HG03558 (cell line): ENCODE results near the gene STAT5B.
"Not testable (repeated sequence)": the region's sequence is repeated elsewhere in the genome, so short reads cannot be mapped to it uniquely, and the experiment has no call there.

ENCODE experiments used
- ATAC-seq: cut with Tn5 transposase; IDR thresholded peaks from one replicate; pipeline ENCODE4 v1.9.1; 2021; ENCODE audit warnings: moderate number of reproducible peaks; ENCODE audit not compliant: unreplicated experiment; ENCODE audit errors: extremely low read depth

Gene STAT5B

DNA sequence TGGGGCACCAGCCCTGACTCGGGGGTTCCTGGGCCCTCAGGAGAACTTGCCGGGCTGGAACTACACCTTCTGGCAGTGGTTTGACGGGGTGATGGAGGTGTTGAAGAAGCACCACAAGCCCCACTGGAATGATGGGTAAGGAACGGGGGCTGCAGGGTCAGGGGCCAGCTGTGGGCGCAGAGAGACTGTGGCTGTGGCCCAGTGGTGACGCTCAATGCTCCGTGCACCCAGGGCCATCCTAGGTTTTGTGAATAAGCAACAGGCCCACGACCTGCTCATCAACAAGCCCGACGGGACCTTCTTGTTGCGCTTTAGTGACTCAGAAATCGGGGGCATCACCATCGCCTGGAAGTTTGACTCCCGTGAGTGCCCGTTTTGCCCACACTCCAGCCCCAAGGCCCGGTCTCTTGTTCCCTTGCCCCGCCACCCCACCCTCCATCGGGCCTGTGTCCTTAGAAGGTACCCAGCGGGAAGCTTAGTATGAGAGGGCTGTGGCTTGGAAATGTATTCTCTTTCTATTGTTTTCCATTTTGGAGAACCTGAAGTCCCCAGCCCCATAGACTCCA, 31.3 kb upstream of the STAT5B start:
- no peak for ATAC-seq

DNA sequence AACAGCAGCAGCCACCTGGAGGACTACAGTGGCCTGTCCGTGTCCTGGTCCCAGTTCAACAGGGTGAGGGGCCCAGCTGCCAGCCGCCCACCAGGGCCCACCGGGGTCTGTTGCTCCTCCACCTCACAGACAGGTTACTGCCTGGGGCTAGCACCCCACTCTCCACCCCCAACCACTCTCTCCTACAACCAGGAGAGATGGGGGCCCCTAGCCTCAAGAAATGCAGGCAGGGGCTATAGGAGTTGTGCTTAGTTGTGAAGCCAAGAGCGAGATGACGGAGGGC, 30.1 kb upstream of the STAT5B start:
- ATAC-seq = no peak

DNA sequence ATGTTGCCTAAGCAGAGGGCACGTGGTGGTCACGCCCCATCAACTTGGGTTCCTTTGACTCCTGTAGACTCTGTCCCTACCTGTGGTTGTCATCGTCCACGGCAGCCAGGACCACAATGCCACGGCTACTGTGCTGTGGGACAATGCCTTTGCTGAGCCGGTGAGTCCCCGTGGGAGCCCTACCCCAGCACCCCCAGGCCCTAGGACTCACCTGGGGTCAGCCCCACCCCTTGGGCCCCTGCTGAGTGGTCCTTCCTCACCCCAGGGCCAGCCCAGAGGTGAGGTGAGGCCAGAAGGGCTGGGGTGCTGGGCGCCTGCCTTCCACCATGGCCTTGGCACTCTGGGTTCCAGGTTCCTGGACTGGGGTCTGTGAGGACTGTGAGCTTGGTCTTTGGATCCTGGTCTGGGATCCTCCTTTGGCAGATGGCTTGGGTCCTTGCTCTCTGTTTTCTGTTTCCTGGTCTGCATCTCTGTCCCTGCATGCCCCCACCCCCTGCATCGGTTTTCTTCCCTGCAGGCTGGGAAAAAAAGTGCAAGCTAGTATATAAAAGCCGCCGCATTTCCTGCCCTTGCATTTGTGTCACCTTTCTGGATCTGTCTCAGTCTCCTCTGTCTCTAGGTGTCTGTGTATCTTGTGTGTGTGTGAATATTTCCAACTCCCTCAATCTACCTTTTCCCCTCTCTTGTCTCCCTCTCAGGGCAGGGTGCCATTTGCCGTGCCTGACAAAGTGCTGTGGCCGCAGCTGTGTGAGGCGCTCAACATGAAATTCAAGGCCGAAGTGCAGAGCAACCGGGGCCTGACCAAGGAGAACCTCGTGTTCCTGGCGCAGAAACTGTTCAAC, 29.6 kb upstream of the STAT5B start:
- ATAC-seq = no peak

DNA sequence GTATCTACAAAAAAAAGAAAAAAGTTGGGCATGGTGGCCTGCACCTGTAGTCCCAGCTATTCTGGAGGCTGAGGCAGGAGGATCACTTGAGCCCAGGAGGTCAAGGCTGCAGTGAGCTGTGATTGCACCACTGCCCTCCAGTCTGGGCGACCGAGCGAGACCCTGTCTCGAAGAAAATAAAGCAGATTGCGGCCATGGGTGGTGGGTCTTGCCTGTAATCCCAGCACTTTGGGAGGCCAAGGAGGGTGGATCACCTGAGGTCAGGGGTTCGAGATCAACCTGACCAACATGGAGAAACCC, 28.8 kb upstream of the STAT5B start:
- ATAC-seq = not testable (repeated sequence)

DNA sequence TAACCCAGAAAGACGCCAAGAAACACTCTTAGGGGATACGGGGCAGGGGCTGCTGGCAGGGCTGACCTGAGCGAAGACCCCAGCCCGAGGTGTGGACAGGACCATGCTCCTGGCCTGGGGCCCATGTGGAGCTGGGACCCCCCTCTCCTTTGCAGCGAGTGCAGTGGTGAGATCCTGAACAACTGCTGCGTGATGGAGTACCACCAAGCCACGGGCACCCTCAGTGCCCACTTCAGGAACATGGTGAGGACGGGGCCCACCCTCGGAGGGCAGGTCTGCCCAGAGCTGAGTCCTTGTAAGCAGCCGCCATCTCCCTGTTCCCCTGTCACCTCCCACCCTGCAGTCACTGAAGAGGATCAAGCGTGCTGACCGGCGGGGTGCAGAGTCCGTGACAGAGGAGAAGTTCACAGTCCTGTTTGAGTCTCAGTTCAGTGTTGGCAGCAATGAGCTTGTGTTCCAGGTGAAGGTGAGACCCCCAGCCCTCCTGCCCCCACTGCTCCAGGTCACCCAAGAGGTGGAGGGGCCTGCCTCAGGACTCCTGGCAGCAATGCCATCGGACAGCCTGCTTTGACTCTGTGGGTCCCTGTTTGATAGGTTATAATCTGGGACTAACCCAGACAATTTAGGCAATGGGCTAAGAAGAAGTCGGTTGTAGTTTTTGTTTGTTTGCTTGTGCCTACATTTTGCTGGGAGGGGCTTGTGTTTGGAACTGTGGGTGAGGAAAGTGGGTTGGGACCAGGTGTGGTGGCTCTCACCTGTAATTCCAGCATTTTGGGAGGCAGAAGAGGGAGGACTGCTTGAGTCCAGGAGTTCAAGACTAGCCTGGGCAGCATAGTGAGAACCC, 28.2 kb upstream of the STAT5B start:
- no peak for ATAC-seq

DNA sequence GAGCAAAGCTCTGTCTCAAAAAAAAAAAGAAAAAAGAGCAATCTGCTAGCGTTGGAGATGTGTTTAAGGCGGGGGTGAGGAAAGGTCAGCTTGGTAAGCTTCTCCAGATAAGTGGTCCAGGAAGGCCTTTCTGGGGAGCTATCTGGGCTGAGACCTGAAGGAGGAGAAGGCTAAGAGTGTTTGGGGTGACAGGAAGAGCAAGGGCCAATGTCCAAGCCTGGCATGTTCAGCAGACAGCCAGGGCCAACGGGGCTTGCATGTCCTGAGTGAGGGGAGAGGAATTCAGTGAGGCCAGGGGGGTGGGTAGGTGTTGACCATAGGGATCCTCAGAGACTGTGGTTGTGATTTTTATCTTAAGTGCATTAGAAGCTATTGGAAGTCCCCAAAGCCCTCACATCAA, 27.5 kb upstream of the STAT5B start:
- no peak for ATAC-seq

DNA sequence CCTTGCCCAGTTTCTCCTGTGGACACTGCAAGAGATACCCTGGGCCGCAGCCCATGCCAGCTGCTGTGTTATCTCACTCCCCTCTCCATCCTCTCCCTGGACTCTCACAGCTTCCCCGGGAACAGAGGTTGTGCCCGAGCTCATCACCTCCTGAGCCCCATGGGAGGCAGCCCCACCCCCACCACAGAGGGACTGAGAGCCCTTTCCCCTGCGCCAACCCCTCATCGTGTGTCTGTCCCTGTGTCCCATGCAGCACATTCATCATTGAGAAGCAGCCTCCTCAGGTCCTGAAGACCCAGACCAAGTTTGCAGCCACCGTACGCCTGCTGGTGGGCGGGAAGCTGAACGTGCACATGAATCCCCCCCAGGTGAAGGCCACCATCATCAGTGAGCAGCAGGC, 24.8 kb upstream of the STAT5B start:
- no peak for ATAC-seq

DNA sequence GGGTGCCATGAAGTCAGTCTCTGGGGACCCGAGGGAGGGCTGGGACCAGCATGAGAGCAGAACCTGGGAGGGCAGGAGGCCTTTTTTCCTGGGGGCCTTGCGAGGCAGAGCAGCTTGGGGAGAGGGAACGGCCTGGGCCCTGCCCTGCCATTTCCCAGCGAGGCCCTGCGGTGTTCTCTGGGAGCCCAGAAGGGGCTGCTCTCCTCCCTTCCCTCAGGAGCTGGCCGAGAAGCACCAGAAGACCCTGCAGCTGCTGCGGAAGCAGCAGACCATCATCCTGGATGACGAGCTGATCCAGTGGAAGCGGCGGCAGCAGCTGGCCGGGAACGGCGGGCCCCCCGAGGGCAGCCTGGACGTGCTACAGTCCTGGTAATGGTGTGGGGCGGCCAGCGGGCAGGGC, 23.7 kb upstream of the STAT5B start:
- not testable (repeated sequence) for ATAC-seq

DNA sequence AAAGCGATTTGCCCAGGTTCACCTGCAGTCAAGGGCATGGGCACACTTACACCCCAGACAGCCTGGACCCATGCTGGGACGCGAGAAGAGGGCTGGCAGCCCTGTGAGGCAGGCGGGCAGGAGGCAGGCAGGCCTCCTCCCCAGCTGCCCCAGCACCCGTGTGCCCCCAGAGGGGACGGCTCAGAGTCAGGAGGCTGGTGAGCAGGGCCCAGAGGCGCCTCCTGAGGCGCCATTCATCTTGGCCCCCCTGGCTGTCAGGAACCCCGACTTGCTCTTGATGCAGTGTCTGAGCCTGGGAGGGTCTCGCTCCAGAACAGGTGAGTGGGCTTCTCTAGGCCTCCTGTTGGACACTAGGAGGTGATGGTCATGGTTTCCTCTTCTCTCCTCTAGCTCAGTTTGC, 23.2 kb upstream of the STAT5B start:
- ATAC-seq = not testable (repeated sequence)

DNA sequence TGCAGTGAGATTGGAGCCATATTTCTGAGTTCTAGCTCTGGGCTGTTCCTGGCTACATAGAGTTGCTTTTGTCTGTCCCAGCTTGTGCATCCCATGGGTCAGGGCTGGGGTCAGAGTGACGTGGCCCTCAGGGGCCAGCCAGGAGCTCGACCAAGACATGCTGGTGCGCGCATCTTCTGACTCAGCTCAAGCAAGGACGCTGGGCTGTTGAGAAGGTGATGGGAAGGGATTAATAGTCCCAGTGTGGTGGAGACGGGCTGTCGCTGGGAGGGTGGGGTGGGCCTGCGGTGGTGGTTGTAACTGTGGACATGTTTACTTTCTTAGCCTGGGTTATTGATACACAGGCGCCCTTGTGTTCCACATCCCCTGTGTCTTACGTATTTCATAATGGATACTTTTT, 21.6 kb upstream of the STAT5B start:
- not testable (repeated sequence) for ATAC-seq

DNA sequence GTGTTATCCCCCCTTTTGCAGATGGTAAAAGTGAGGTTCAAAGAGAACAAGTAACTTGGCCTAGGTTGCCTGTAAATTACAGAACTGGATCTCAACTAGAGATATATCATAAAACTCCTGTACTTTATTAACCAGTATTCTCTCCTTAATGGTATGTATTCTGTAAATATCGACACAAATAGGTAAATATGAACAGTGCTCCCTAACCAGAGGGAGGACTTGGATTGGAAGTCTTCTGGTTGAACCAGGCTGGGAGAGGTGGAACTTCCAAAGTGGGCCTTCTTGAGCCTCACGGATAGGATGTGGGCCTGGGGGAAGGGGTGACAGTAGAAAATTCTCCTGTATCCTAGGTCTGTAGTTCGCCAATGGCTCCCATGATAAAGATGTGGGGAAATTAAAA, 19.8 kb upstream of the STAT5B start:
- ATAC-seq = no peak

DNA sequence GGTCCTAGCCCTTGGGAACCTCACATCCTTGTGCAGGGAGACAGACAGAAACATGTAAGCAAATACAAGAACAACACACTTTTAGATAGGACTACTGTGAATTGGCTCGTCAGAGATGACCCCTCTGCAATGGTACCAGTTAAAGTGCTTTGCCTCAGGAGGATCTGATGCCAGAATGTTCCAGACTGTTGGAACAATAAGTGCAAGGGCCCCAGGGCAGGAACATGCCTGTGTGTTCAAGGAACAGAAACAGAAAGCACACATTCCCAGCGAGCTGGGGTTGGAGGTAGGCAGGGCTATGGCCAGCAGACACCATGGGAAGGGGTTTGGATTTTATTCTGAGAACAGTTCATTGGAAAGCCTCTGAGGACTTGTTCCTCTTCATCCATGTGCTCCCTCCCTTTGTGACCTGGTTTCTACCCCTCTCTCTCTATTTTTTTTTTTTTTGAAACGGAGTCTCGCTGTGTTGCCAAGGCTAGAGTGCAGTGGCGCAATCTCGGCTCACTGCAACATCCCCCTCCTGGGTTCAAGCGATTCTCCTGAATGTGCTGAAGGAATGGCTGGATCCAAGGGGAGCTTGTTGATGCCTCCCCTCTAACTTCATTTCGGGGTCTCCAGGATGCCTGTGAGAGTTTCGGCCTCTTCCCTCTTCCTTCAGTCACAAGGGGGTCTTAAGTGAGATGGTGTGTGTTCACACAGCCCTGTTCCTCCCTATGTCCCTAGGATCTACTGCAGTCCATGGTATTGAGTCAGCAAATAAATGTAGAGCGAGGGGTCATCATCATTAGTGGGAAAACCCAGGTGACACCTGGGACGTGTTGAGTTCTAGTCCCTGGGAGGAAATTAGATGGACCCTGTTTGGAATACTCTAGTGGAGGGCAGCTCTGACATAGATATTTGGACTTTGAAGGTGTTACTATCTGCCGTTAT, 18.5 kb upstream of the STAT5B start:
- ATAC-seq = no peak

DNA sequence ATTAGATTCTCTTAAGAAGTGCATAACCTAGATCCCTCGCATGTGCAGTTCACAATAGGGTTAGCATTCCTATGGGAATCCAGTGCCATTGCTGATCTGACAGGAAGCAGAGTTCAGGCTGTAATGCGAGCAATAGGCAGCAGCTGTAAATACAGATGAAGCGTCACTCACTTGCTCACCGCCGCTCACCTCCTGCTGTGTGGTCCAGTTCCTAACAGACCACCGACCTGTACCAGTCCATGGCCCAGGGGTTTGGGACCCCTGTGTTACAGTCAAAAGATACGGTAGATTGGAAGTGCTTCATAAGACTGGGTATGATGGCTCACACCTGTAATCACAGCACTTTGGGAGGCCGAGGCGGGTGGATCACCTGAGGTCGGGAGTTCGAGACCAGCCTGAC, 14.9 kb upstream of the STAT5B start:
- ATAC-seq = no peak

DNA sequence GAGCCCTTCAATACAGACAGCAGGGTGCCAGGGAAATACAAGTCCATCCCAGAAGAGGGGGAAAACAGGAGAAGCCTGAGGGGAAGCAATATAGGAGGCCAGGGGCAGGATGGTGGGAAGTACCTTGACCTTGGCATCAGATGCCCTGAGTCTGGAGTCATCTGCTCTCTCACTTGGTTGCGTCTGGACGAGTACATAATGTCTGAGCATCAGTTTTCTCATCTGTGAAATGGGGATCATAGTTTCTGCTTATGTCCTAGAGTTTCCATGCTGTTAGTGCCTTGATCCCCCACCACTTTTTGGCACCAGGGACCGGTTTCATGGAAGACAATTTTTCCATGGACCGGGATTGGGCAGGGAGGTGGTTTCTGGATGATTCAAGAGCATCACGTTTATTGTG, 14.4 kb upstream of the STAT5B start:
- ATAC-seq = no peak

DNA sequence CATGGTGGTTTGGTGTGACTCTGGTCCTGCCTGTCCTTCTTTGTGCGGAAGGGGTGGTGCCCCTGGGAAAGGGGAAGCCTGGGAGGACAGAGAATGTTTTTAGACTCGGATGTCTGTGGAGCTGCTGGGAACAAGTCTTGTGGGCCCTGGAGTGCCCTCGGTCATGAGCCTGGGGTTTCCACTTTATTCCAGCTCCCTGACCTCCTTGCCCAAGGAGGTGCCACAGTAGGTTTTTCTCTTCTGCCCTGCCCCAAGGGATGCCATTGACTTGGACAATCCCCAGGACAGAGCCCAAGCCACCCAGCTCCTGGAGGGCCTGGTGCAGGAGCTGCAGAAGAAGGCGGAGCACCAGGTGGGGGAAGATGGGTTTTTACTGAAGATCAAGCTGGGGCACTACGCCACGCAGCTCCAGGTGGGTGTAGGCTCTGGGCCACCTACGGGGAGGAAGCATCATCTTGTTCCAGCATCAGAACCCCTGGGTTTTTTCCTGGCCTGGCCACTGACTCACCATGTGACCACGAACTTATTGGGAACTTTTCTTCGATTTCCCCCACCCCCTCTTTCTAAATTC, 13.5 kb upstream of the STAT5B start:
- ATAC-seq = no peak

DNA sequence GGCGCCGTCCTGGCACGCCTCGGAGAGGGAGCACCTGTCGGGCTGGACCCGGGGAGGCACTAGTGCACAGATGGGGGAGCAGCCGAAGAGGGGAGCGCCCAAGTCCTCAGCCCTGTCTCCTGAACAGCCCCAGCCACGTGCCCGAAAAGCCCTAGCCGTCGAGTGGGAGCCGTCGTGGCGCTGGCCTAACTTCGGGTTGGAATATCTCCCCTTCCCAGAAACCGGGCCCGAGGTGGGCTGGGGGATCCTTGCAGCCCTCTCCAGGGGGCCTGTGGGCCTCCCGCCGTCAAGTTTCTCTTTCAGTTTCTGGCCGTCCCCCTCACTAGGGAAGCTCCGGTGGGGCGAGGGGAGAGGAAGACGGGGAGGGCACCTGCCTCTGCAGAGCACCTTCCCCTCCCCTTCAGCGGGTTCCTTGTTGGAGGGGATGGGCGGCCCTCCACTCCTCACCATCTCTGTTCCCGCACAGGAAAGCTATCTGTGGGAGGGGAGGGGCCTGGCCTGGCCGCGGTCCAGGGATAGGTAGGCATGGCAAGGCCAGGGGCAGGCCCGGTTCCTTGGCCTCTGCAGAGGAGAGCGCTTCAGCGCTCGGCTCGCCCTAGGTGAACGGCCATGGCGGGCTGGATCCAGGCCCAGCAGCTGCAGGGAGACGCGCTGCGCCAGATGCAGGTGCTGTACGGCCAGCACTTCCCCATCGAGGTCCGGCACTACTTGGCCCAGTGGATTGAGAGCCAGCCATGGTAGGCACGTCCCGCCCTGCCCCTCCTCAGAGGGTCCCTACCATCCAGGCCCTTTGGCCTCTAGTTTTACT, 12.8 kb upstream of the STAT5B start:
- ATAC-seq = no peak

DNA sequence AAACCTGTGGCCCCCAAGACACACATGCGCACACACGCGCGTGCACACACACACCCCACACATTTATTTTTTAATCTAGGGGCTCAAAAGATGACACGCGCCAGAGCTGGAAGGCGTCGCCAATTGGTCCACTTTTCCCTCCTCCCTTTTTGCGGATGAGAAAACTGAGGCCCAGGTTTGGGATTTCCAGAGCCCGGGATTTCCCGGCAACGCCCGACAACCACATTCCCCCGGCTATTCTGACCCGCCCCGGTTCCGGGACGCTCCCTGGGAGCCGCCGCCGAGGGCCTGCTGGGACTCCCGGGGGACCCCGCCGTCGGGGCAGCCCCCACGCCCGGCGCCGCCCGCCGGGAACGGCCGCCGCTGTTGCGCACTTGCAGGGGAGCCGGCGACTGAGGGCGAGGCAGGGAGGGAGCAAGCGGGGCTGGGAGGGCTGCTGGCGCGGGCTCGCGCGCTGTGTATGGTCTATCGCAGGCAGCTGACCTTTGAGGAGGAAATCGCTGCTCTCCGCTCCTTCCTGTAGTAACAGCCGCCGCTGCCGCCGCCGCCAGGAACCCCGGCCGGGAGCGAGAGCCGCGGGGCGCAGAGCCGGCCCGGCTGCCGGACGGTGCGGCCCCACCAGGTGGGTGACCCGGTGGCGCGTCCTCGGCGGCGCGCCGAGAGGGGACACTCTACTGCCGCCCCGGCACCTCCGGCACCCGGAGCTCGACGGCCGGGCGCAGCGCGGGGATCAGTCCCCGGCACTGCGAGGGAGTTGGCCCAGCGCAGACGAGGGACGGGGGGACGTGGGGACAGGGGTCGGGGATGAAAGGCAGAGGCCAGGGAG, 12.0 kb upstream of the STAT5B start, which contains the start of gene STAT5A:
STAT5A (plus strand) TSS at position 522 of the 826 bp plus-strand sequence. CDS start 914 bp downstream, outside the sequence.
- no peak for ATAC-seq

DNA sequence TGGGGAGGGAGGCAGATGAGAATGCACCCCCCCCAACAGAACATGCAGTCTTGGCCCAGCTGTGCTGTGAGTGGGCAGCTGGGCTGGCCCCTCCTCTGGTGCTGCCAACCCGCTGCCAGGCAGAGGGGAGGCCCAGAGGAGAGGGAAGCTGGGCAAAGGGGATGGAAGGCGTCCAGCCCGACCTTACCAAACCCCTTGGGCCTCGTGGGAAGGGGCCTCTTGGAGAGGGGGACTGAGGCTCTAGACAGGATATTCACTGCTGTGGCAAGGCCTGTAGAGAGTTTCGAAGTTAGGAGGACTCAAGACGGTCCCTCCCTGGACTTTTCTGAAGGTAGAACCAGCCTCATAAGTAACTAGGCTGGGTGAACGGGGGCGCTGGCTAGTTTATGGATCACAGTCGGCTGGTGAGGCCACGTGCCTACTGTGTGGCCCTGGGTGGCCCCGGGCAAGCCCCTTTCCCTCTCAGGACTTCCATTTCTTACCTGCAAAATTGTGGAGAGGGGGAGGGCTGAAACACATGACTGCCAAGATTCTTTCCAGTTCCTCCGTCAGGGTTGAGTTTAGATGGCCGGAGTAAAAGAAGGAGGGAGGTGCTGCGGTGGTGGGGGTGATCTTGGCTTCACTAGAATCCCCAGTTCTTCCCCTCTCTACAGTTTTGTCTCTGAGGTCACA, 11.2 kb upstream of the STAT5B start:
- ATAC-seq = no peak
